NOMO-1 (cell line): ENCODE results near the gene BMP6.

Source experiments
- DNase-seq, 2 experiments: peaks; one replicate each; lab custom pipeline; 2025; ENCODE audit not compliant: unreplicated experiment in 2 of 2; lab: John Stamatoyannopoulos, UW

BMP6 gene

DNA sequence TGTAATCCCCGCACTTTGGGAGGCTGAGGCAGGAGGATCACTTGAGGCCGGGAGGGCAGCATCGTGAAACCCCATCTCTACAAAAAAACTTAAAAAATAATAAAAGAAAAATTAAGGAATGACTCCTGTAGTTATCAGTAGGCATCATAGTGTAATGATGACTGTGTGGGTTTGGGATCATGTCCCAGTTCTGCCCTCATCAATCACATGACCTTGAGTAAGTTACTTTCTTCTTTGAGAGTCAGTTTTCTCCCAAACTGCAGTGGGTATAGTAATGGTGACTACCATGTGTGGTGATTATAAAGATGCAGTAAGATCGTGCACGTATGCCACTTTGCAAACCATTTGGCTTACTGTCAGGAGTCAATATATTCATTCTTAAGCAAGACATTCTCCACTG, 95.5 kb downstream of the BMP6 start:
- no peak for DNase-seq

DNA sequence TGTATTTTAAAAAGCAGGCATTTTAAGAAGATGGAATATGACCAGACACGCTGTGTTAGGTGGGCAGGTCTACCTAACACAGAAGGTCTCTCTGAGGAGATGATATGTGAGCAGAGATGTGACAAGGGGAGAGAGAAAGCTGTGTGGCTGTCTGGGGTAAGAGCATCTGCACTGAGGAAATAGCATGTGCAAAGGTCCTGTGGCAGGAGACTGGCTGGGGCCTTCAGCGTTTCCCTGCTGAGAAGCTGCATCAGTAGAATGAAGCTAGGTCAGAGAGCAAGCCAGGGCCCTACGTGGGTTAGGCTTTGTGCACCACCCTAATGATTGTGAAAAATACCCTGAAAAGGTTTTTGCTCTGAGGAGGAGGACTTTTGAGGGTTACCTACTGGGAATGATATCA, 97.7 kb downstream of the BMP6 start:
- no peak for DNase-seq

DNA sequence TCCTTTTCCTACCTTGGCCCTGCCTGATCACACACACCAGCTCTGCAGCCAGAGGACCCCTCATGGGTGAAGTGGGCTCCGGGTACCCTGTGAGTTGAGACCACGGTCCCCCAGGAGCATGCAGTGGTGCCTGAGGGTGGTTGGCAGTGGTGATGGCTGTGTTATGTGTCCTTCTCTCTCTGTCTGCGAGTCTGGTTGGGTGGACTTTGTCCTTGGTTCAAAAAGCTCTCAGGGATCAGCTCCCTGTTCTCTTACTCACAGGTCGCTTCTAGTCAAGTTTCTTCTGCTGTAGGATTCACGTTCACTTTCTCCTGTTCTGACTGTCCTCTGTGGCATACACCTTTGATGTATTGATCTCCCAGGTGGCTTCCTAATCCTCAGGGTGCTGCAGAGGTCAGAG, 100.1 kb downstream of the BMP6 start:
- no peak for DNase-seq

DNA sequence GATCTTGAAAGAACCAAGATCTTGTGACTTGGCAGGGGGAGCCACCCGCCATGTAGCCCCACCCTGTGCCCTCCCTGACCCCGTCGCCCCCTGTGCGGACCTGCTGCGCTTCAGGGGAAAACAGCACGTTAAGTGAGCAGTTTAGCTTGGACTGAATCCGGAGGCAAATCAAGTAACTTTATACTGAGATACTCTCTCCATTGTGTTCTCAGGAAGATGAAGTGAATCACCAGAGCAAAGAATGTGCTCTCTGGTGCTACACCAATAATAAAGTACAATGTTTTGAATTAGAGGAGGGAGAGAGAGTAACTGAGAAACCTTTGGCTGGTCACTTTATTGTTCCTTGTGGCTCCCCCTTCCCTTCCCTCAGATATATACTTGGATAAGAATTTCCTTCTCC, 101.2 kb downstream of the BMP6 start:
- no peak for DNase-seq

DNA sequence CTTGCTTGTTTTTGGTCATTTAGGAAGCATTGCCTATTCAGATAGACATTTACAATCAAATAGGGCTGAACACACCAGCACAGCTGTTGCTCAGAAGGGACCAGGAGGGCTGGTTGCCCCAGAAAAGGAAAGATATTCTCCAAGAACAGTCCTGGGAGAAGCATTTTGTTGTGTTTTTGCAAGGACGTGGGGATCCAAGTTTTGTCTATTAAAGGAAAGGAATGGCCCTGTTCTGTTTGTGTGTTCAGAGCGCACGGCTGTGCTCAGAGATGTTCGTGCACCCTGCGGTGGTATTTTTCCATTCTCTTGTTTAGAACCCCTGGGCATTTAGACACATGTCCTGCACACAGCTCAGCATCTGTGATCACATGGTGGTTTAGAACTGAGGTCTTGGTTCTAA, 102.2 kb downstream of the BMP6 start:
- no peak for DNase-seq

DNA sequence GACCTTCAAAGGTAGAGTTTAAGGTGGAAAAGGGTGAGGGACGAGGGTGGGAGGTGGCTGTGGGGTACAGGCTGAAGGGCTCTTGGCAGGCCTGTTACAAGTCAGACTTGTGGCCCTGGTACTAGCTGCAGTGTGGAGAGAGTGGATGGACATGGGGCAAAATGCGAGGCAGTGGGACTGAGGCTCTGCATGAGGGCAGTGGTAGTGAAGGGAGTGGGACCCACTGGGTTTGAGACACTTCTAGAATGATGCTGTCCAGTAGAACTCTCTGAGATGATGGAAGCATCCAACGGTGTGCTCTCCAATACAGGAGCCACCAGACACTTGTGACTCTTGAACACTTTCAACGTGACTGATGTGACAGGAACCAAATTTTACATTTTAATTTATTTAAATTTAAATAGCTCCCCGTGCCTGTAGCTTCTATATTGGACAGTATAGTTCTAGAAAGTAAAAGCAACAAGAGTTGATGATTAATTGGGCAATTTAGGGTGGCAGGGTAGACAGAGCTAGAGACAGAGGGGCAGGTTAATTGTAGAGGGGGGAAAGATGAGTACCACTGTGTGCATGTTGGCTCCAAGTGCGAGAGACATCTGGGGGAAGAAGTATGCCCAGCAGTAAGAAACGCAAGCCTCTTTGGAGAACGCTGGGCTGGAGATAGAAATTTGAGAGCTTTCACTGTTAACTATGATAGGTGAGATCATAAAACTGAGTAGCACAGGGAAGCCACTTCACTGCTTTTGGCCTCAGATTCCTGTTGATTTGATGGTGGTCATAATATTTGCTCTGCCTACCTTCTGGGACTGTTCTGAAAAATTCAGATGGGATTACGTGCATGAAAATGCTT, 107.2 kb downstream of the BMP6 start:
- DNase-seq = no peak

DNA sequence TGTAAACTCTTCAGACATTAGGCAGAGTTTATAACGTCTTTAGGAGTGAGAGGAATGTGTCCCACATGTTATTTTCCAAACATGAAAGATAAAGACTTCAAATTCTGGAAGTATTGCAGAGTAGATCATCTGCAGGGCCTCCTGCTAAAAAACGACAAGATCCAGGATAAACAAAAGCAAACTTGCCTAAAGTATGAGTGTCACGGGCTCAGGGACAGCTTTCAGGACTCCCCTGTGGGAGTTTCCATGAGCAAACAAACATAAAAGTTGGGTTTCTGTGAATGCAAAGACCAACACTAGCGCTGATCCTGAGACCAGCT, 107.8 kb downstream of the BMP6 start:
- no peak for DNase-seq

DNA sequence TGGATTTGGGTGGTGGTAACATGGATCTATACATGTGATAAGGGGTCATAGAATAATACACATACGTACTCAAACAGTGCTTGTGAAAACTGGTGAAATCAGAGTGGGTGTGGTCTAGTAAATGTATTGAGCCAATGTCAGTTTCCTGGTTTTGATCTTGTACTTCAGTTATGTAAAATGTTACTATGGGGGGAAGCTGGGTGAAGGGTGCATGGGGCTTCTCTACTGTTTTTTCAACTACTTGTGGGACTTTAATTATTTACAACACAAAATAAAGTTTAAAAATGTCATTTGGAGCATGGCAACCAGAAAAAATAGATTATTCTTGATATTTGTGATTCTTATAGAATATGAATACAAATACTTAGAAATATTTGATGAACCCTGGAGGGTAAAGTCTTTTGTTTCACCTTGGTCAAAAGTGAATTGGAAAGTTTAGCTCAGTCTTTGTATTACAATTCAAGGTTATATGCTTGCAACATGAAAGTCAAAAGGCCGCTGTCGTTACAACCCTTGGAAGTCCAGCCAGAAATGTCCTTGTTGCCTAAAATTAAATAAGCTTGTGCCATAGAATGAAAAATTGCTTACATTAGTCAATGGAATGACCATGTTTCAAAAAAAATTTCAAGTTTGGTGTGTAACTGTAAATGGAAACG, 110.6 kb downstream of the BMP6 start:
- no peak for DNase-seq

DNA sequence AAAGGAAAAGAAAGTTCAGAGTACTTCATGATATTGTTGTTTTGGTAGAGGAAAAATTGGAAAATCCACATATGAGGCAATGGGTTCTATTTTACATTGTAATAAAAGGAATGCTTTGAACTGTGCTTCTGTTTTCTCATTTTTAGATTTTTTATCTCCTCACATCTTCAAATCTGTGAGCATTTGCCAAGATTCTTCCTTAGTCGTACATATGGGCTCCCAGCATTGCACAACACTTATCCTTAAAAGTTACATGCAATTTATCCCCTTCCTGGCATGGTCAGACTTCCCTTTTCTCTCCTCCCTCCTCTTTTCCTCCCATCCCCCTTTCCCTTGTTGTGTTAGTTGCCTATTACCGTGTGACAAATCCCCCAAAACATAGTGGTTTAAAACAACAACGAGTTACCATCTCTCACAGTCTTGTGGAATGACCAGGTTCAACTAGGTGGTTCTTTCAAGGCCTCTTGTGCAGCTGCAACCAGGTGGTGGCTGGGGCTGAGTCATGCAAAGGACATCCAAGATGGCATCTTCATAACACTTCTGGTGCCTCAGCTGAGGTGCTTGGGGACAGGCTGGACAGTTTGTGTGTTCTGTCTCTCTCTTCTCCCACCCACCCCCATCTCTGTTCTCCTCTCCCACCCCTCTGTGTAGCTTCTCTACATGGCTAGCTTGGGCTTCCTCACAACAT, 116.0 kb downstream of the BMP6 start:
- no peak for DNase-seq

DNA sequence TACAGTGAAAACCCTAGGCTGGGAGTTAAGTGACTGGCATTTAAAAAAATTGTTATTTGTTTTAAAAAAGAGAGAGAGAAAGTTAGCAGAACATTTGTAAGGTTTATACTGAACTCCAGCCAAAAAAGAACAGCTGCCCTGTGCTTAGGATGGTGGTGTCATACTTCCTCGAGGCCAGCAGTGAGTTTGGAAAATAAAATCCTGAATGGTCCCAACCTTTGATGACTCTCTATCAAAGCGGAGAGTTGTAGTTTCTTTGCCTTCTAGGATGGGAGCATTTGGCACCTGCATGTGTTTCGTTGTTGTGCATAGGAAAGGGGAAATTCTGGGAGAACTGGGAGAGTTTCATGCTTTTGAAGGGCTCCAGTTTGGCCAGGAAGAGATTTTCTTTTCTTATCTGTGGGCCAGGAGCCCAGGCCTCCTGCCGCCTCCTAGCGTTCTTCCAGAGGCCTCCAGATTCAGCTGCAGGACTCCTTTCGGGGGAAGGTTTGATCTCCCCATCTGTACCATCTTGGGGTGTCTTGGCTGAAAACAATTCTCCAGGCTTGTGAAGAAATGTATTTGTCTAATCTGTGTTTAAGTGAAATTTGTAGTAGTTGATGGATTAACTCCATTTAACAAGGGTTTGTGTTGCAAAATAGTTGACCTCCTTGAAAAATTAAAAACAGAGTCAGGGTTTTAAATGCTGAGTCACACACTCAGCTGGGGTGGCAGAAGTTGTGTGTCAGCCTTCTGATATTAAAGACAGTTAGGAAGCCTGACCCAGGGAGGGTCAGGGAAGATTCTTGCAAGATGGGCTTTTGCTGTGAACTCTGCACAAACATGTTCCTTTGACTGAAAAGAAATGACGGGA, 121.3 kb downstream of the BMP6 start:
- DNase-seq = no peak

DNA sequence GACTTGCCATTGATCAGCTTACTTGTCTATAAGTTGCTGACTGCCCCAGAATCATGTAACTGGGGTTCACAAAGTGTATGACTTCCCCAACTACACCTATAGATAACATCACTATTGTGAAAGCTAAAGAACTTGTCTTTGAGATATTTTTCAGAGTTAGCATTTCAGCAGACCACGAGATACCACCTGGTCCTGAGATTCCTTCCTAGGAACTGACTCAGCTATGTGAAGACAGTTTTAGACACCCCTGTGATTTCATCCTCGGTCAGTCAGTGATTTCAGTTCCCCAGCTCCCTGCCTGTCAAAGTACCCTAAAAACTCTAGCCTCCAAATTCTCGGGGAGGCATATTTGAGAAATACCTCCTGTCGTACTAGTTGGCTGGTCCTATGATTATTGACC, 122.3 kb downstream of the BMP6 start:
- no peak for DNase-seq

DNA sequence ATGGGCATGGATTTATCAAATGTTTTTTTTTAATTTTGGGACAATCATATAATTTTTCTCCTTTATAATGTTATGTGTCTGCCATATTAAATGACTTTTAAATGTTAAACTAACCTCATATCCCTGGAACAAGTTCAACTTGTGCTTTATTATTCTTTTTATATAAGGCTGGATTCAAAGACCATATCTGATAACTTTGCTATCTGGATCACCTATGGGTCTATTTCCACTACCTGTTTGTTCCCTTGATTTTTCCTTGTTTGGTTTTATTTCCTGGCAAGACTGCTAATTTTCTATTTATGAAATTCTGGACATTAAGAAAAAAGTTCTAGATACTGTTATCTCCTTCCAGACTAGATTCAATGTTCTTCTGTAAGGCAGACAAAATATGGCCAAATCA, 125.9 kb downstream of the BMP6 start:
- DNase-seq = no peak

DNA sequence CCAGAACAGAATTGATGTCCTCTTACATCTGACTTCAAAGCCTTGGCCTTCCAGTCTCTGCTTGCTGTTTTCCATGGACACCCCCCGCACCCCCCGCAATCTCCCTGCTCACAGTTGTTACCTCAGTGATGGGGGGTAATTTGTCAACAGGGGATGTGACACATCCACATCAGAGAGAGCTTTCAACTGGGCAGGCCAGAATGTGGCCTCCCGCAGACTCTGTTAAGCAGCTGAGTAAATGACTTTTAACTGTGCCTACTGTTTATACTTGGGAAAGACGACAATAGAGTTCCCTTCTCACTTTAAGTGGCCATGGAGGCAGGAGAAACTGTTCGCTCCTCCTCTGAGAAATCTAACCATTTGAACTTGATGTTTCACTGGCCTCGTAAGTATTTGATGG, 133.7 kb downstream of the BMP6 start:
- no peak for DNase-seq

DNA sequence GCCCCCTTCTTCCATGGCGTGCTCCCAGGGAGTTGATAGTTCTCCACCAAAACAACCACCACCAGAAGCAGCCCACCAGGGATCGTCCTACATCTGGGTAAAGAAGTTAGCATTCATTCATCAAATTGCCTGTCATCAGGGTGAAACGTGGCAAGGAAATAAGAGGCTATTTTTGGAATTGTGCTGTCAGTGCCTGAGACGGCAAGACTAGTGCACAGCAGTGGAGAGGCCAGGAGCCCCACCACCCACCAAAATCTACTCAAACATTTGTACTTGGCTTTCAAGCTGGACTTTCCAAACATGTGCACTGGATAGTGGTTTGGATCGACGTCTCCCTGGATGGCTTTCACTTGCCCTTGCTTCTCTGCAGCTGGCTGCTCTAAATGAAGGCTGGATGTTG, 139.9 kb downstream of the BMP6 start:
- no peak for DNase-seq

DNA sequence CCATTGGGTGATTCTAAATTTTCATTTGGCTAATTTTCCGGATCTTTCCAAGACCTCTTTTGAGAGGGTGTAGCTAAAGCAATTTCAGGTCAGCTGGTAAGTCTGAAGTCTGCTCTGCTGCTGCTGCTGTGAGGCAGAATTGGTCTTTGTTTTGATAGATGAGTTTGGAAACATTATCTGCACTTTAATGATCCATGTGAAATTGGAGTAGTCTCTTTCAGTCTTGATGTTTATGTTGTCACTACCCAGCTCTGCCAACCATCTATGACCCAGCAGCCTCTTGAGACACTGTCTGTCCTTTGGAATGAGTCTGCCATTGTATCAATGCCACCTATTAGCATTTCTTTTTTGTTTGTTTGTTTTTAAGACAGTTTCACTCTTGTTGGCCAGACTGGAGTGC, 140.6 kb downstream of the BMP6 start:
- DNase-seq = no peak

DNA sequence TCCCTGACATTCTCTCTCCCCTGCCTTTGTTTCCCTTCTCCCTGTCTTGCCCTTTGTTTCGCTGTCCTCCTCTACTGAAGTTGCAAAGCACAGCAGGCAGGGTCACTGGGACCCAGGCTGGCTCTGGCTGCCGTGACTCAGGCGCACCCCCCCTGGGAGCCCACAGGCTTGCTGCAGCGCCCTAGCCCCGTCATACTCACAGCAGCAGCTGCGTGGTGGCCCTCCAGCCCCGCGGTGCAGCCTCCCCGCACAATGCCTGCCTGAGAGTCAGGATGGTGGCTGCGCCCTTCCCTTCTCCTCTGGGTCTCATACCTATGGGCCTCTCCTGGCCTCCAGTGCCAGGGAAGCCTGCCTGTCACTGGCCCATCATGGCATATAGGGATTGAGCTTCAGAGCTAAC, 143.0 kb downstream of the BMP6 start:
- DNase-seq = no peak

DNA sequence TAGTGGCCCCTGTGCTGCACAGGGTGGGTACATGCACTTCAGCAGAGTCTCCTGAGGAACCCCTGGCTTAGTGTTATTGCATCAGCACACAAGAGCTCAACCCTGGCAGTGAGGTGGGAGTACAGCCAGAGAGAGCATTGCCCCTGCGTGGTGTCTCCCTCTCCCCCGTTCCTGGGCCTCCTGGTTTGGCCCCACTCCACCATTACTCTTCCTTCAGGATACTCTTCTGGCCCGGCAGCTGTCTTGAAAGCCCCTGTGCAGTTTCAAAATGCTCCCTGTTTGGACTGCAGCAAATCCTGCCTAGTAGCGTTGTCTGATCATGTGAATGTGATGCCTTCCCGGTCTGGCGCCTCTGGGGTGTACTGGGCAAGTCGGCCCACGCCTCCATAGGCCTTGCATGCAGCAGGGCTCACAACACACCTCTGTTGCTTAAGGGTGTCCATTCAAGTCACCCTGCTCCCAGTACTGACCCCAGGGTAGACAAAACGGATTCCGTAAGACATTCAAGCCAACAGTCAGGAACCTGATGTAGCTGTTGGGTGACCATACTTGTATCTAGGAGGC, 152.6 kb downstream of the BMP6 start:
- DNase-seq = no peak

DNA sequence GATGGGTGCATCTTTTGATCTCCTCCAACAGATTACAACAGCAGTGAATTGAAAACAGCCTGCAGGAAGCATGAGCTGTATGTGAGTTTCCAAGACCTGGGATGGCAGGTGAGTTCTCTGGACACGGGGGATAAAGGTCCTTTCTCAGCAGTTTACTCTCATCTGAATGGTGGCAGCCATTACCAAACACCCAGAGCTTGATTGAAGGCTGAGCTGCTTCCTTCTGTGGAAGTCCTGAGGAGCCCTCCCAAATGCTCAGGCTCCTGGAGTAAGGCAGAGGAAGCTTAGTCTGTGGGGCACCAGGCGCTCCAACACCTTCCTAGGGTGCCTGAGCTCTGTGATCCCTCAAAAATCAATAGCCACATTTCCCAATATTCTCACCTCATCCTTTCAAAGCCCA, 153.1 kb downstream of the BMP6 start:
- DNase-seq = no peak

DNA sequence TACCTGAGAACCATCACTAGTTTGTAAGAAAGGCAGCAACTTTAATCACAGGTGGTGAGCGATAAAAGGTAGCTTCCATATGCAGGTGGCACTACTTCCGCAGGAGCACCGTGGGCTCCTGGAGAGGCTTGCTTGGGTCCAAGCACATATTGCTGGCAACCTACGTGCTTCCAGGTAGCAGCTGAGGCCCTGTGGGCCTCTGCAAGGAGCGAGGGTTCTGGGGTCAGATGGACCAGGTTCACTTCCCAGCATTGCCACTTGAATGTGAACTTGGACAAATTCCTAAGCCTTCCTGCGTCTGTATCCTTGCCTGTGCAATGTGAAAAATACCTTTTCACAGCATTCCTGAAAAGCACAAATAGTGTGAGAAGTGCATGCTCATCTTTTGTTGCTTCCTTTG, 153.7 kb downstream of the BMP6 start:
- no peak for DNase-seq

DNA sequence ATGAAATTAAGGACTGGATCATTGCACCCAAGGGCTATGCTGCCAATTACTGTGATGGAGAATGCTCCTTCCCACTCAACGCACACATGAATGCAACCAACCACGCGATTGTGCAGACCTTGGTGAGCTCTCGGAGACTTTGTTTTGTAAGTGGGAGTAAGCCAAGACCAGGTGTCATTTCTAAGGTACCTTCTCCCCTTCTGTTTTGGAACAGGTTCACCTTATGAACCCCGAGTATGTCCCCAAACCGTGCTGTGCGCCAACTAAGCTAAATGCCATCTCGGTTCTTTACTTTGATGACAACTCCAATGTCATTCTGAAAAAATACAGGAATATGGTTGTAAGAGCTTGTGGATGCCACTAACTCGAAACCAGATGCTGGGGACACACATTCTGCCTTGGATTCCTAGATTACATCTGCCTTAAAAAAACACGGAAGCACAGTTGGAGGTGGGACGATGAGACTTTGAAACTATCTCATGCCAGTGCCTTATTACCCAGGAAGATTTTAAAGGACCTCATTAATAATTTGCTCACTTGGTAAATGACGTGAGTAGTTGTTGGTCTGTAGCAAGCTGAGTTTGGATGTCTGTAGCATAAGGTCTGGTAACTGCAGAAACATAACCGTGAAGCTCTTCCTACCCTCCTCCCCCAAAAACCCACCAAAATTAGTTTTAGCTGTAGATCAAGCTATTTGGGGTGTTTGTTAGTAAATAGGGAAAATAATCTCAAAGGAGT, 154.2 kb downstream of the BMP6 start:
- DNase-seq = no peak
